ENCODE measurements around the gene DIP2C.

DNA sequence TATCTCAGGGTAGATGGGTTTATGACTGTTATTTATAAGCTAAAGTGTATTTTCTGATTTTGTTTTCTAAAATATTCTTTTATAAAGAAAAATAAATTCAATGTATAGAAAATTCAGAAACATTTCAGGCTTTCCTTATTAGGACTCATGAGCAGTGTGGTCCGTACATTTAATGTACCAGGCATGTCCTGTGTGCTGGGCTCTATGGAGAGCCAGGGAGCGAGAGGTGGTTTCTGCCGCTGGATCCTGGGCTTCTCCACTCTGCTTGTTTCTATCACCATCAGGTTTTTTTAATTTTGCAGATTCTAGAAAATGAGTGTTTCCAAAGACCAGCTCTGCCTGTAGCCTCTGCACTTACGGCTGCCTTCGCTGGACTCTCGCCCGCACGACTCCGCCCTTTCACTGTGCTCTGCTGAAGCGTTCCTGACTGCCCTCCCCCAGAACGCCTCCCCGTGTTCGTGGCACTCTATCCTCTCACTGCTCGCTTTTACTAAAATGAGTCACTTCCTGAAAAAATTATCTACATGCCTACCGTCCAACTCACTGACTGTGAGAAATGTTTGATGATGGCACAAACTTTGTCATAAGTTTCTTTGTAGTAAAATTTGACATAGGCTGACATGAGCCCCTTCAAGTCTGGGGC is 365.7 kb downstream of the DIP2C start:
- TF ChIP-seq, protein P1, sequence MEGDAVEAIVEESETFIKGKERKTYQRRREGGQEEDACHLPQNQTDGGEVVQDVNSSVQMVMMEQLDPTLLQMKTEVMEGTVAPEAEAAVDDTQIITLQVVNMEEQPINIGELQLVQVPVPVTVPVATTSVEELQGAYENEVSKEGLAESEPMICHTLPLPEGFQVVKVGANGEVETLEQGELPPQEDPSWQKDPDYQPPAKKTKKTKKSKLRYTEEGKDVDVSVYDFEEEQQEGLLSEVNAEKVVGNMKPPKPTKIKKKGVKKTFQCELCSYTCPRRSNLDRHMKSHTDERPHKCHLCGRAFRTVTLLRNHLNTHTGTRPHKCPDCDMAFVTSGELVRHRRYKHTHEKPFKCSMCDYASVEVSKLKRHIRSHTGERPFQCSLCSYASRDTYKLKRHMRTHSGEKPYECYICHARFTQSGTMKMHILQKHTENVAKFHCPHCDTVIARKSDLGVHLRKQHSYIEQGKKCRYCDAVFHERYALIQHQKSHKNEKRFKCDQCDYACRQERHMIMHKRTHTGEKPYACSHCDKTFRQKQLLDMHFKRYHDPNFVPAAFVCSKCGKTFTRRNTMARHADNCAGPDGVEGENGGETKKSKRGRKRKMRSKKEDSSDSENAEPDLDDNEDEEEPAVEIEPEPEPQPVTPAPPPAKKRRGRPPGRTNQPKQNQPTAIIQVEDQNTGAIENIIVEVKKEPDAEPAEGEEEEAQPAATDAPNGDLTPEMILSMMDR (IDR thresholded peaks at IDR 0.05): no peak
- no peak for TF ChIP-seq POLR2A (IDR thresholded peaks at IDR 0.05)
